ENCODE data around the gene SLC16A10.

The SLC16A10 gene

DNA sequence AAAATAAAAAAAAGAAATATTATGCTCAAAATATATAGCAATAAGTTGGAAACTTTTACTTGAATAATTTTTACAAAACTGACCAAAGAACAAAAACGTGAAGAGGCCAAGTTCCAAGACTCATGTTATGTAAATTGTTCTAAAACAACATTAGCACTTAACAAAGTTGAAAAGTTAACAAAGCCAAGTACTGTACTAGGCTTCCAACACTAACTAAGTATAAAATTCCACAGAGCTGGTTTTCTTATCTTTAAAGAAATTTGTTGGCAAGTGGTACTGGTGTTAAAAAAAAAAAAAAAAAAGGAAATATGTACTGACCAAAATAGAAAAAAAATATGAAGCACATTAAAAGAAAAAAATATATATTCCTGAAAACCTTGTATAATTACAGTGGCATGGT lies 127.8 kb downstream of the SLC16A10 start:
- no peaks in the 10 kb centered on the region for H3K36me3 Mint-ChIP-seq (ENCODE audit: low read depth)
- H3K4me1 Mint-ChIP-seq, result no peaks in the 10 kb centered on the region
- TF ChIP-seq, protein P1, sequence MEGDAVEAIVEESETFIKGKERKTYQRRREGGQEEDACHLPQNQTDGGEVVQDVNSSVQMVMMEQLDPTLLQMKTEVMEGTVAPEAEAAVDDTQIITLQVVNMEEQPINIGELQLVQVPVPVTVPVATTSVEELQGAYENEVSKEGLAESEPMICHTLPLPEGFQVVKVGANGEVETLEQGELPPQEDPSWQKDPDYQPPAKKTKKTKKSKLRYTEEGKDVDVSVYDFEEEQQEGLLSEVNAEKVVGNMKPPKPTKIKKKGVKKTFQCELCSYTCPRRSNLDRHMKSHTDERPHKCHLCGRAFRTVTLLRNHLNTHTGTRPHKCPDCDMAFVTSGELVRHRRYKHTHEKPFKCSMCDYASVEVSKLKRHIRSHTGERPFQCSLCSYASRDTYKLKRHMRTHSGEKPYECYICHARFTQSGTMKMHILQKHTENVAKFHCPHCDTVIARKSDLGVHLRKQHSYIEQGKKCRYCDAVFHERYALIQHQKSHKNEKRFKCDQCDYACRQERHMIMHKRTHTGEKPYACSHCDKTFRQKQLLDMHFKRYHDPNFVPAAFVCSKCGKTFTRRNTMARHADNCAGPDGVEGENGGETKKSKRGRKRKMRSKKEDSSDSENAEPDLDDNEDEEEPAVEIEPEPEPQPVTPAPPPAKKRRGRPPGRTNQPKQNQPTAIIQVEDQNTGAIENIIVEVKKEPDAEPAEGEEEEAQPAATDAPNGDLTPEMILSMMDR (IDR thresholded peaks at IDR 0.05; ENCODE audit: unreplicated experiment in 3 of 3), result no peak
- H3K27ac Mint-ChIP-seq, result no peak overlapping the region
- no peak overlapping the region for H3K4me3 Mint-ChIP-seq
- H3K9me3 Mint-ChIP-seq, result no peaks in the 10 kb centered on the region
- no peaks in the 10 kb centered on the region for H3K27me3 Mint-ChIP-seq (ENCODE audit: low read depth)

DNA sequence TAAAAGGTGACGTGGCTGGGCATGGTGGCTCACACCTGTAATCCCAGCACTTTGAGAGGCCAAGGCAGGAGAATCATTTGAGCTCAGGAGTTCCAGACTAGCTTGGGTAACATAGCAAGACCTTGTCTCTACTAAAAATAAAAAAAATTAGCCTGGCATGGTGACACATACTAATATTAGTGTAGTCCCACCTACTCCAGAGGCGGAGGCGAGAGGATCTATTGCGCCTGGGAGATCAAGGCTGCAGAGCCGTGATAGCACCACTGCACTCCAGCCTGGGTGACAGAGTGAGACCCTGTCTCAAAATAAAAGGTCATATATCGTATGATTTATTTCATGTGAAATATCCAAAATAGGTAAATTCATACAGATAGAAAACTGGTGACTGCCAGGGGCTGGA lies 132.5 kb downstream of the SLC16A10 start:
- no peak overlapping the region for H3K27ac Mint-ChIP-seq
- no peaks in the 10 kb centered on the region for H3K27me3 Mint-ChIP-seq (ENCODE audit: low read depth)
- H3K9me3 Mint-ChIP-seq, result no peaks in the 10 kb centered on the region
- no peaks in the 10 kb centered on the region for H3K36me3 Mint-ChIP-seq (ENCODE audit: low read depth)
- TF ChIP-seq, protein P1 (IDR thresholded peaks at IDR 0.05; ENCODE audit: unreplicated experiment in 3 of 3), result no peak
- no peak overlapping the region for H3K4me3 Mint-ChIP-seq
- H3K4me1 Mint-ChIP-seq, result no peaks in the 10 kb centered on the region

DNA sequence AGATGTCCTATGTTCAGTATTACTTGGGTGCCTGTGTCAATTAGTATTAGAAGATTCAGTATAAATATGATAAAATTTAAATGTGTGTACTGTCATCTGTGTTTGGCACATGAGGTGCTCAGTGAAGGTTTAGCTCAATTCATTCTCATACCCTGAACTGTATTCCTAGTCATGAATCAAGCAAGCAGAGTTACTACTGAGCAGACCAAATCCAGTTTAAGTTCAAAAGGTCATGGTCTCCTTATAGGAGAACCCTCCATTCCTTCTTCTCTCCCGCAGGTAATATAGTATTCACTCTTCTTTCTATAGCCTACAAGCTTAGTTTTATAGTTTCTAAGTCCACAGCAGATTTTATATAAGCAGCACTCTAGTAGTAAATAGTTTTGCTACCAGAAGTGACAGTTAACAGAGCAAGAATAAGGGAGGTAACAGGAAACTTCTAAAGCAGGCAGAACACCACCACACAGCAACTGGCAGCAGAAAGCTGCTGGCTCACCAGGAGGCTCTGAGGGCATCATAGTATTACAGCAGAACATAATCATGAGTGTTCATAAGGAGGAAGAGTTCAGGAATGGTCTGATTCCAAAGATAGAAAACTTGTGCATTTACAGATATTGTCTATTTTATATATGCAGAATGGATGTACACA lies 133.2 kb downstream of the SLC16A10 start:
- peak overlapping the region in 1 of 3 experiments; percentile 11 for H3K27ac Mint-ChIP-seq

DNA sequence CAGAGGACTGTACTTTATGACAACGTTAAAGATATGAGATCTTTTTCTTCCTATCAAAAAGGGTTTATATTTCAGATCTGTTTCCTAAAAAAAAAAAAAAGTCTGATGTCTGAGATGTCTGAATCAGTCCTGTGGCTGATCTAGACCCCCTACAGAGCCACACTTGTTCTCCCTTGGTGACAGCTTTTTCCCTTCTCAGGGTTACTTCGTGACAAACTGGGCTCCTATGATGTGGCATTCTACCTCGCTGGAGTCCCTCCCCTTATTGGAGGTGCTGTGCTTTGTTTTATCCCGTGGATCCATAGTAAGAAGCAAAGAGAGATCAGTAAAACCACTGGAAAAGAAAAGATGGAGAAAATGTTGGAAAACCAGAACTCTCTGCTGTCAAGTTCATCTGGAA lies 134.5 kb downstream of the SLC16A10 start:
- Mint-ChIP-seq H3K9me3 (no peaks in the 10 kb centered on the region), H3K27me3 (ENCODE audit: low read depth) (no peaks in the 10 kb centered on the region), H3K27ac (no peak overlapping the region), H3K36me3 (ENCODE audit: low read depth) (no peaks in the 10 kb centered on the region), H3K4me1 (no peaks in the 10 kb centered on the region), H3K4me3 (no peak overlapping the region)
- TF ChIP-seq, protein P1 (IDR thresholded peaks at IDR 0.05; ENCODE audit: unreplicated experiment in 3 of 3), result no peak

More for the DNA sequence above, 133.2 kb downstream of the SLC16A10 start:
- no peaks in the 10 kb centered on the region for H3K9me3 Mint-ChIP-seq
- no peaks in the 10 kb centered on the region for H3K36me3 Mint-ChIP-seq (ENCODE audit: low read depth)
- H3K4me3 Mint-ChIP-seq, result no peak overlapping the region
- TF ChIP-seq, protein P1 (IDR thresholded peaks at IDR 0.05; ENCODE audit: unreplicated experiment in 3 of 3), result no peak
- H3K27me3 Mint-ChIP-seq (ENCODE audit: low read depth), result no peaks in the 10 kb centered on the region
- H3K4me1 Mint-ChIP-seq, result no peaks in the 10 kb centered on the region

DNA sequence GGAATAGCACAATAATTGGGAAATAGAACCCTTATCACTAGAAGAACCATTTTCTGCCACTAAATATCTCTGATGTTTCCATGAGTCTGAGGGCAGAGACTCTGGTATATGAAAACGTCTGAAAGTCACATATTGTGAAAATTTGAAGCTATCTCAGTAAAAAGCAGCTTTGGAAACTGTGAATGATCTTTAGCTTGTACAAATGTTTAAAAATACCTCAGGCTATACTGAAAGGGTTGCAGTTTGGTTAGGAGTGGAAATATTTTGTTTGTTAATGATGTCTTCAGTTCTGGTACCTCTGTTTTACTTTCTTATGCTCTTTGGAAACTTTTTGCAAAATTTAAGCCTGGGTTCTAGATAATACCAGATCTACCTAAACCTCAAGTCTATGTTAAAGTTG lies 135.0 kb downstream of the SLC16A10 start:
- Mint-ChIP-seq H3K9me3 (no peaks in the 10 kb centered on the region), H3K4me3 (no peak overlapping the region), H3K36me3 (ENCODE audit: low read depth) (no peaks in the 10 kb centered on the region), H3K27ac (no peak overlapping the region), H3K4me1 (no peaks in the 10 kb centered on the region), H3K27me3 (ENCODE audit: low read depth) (no peaks in the 10 kb centered on the region)
- TF ChIP-seq, protein P1 (IDR thresholded peaks at IDR 0.05; ENCODE audit: unreplicated experiment in 3 of 3), result no peak

DNA sequence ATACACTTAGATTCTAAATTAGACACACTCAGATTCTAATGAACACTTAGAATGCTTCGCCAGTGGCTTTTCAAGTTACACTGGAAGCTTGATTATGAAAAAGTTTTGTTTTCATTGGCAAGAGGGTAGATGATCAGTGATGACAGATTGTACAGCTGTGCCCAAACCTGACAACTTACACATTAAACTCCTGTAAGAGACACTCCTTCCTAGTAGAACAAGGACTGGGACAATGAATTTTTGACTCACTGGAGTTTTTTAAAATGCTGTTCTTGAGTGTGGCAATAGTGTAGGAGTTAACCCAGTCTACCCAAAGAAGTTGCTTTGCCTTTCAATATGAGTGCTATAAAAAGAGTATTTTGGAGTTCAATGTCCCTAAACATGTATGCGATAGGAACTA lies 140.8 kb downstream of the SLC16A10 start:
- Mint-ChIP-seq H3K4me1 (no peaks in the 10 kb centered on the region), H3K4me3 (no peak overlapping the region), H3K27ac (no peak overlapping the region), H3K36me3 (ENCODE audit: low read depth) (no peaks in the 10 kb centered on the region), H3K9me3 (no peaks in the 10 kb centered on the region), H3K27me3 (ENCODE audit: low read depth) (peaks cover 4% of the 10 kb centered on the region)
- TF ChIP-seq, protein P1 (IDR thresholded peaks at IDR 0.05; ENCODE audit: unreplicated experiment in 3 of 3), result no peak

All from nephron (organoid).